Endothelial cell of umbilical vein (primary cell): ENCODE data around the gene NINJ2. TPM values are rescaled to one million over a fixed set of nuclear protein-coding genes. Genes with fewer than 3 reads are reported as not detected.

Experiments used
- BruUV-seq: library from RNA; stranded (reverse); fragments of 400-500 nt; replicated peaks from 2 replicates; lab custom pipeline; 2021; lab: Mats Ljungman, UMichigan
- CTCF ChIA-PET: fragments of 300-600, 350-600 bp; sonication (Branson Sonifier 250); formaldehyde crosslinking; loops from one replicate; lab custom pipeline; 2021; ENCODE audit warnings: antibody characterized with exemption, inconsistent platforms; lab: Charles Lee
- POLR2A ChIA-PET: fragments of 300-600, 350-600 bp; sonication (Branson Sonifier 250); formaldehyde crosslinking; loops from one replicate; lab custom pipeline; 2021; ENCODE audit warnings: antibody characterized with exemption, inconsistent platforms; lab: Charles Lee
- DNase-seq: peaks from one replicate; pipeline ENCODE4 v3.0.0-alpha.2; 2011; ENCODE audit warnings: low read depth, low spot score
- FAIRE-seq: peaks from 2 replicates; lab custom pipeline; 2011; peaks lifted over from hg19 to GRCh38; lab: Jason Lieb, UNC
- H2AFZ ChIP-seq: 2 replicates; pipeline ENCODE4 v1.6.0; 2012; ENCODE audit warnings: low read depth, low read length, control low read depth, inconsistent platforms
- H3K27ac ChIP-seq: 2 replicates; pipeline ENCODE4 v1.5.1; 2011; ENCODE audit warnings: low read depth, mild to moderate bottlenecking, control low read depth, low read length, moderate library complexity; ENCODE audit not compliant: insufficient read depth
- H3K27me3 ChIP-seq, 2 experiments: 2 replicates each; pipeline versions ENCODE4 v1.6.0 to v1.6.1; 2011; ENCODE audit warnings: low read length in 2 of 2, mixed read lengths in 1 of 2; ENCODE audit not compliant: control insufficient read depth in 2 of 2, insufficient read depth in 2 of 2
- H3K36me3 ChIP-seq, 2 experiments: 2 replicates in 1 of 2; 3 replicates in 1 of 2; pipeline ENCODE4 v1.5.1; 2011; ENCODE audit warnings: low read length in 2 of 2, mild to moderate bottlenecking in 1 of 2, moderate library complexity in 1 of 2; ENCODE audit not compliant: control insufficient read depth in 2 of 2, insufficient read depth in 2 of 2; ENCODE audit errors: extremely low read depth in 1 of 2
- H3K4me1 ChIP-seq: 3 replicates; pipeline ENCODE4 v1.5.1; 2011; ENCODE audit warnings: mild to moderate bottlenecking, low read length; ENCODE audit not compliant: control insufficient read depth, insufficient read depth; ENCODE audit errors: extremely low read depth
- H3K4me2 ChIP-seq: 2 replicates; pipeline ENCODE4 v1.6.1; 2011; ENCODE audit warnings: low read length, control low read depth, mixed read lengths; ENCODE audit not compliant: insufficient read depth
- H3K4me3 ChIP-seq, 3 experiments: fragments of 200-600 bp in 1 of 3; sonication (generic), shearing (Covaris generic) in 1 of 3; replicated peaks in 1 of 3; 2 replicates each; pipeline ENCODE4 v1.5.1; 2011 to 2016; ENCODE audit warnings: control low read depth in 3 of 3, low read length in 3 of 3, mild to moderate bottlenecking in 2 of 3, inconsistent platforms in 1 of 3, low read depth in 1 of 3, moderate library complexity in 1 of 3; ENCODE audit not compliant: insufficient read depth in 1 of 3
- H3K79me2 ChIP-seq: 2 replicates; pipeline ENCODE4 v1.6.0; 2012; ENCODE audit warnings: low read length, inconsistent platforms; ENCODE audit not compliant: control insufficient read depth, insufficient read depth
- H3K9ac ChIP-seq: replicated peaks from 2 replicates; pipeline ENCODE3; 2011; ENCODE audit warnings: low read length, control low read depth; ENCODE audit not compliant: insufficient read depth; ENCODE audit errors: extremely low read depth
- H3K9me1 ChIP-seq: replicated peaks from 3 replicates; pipeline ENCODE4 v1.6.0; 2011; ENCODE audit warnings: mild to moderate bottlenecking, low read length; ENCODE audit not compliant: control insufficient read depth, insufficient read depth; ENCODE audit errors: extremely low read depth
- H3K9me3 ChIP-seq: replicated peaks from 2 replicates; pipeline ENCODE4 v1.5.1; 2012; ENCODE audit warnings: low read length, inconsistent platforms; ENCODE audit not compliant: control insufficient read depth, insufficient read depth
- H4K20me1 ChIP-seq: replicated peaks from 2 replicates; pipeline ENCODE3; 2011; ENCODE audit warnings: mild to moderate bottlenecking, low read length; ENCODE audit not compliant: control insufficient read depth, insufficient read depth; ENCODE audit errors: extremely low read depth
- CTCF ChIP-seq, 2 donors: IDR thresholded peaks; 1 replicate in 1 of 2; 2 replicates in 1 of 2; pipeline ENCODE4 v1.5.1; 2011; ENCODE audit warnings: low read length in 2 of 2, mild to moderate bottlenecking in 2 of 2, moderate library complexity in 2 of 2, control low read depth in 1 of 2, inconsistent platforms in 1 of 2, low read depth in 1 of 2; ENCODE audit not compliant: insufficient read depth in 1 of 2; ENCODE audit errors: extremely low read depth in 1 of 2
- EZH2 ChIP-seq: IDR thresholded peaks from 2 replicates; pipeline ENCODE4 v1.6.1; 2012; ENCODE audit warnings: borderline replicate concordance, low read depth, mild to moderate bottlenecking, moderate library complexity, low read length, inconsistent platforms; ENCODE audit not compliant: severe bottlenecking
- FOS ChIP-seq: IDR thresholded peaks from 2 replicates; pipeline ENCODE4 v1.6.1; 2011; ENCODE audit warnings: mild to moderate bottlenecking, low read length, moderate library complexity, borderline replicate concordance; ENCODE audit not compliant: insufficient read depth
- GATA2 ChIP-seq: IDR thresholded peaks from 2 replicates; pipeline ENCODE4 v1.7.0; 2011; ENCODE audit warnings: low read depth, mild to moderate bottlenecking, moderate library complexity, mixed read lengths, low read length; ENCODE audit not compliant: insufficient read length, insufficient read depth
- JUN ChIP-seq: IDR thresholded peaks from 2 replicates; pipeline ENCODE4 v1.6.1; 2011; ENCODE audit warnings: borderline replicate concordance, low read depth; ENCODE audit not compliant: insufficient read length, insufficient read depth
- MAX ChIP-seq: IDR thresholded peaks from 2 replicates; pipeline ENCODE4 v1.6.1; 2011; ENCODE audit not compliant: insufficient read depth, insufficient read length
- MYC ChIP-seq: IDR thresholded peaks from one replicate; pipeline ENCODE4 v1.6.1; 2011; ENCODE audit warnings: mild to moderate bottlenecking, low read depth, low read length
- POLR2A ChIP-seq: IDR thresholded peaks from 2 replicates; pipeline ENCODE4 v1.6.1; 2012; ENCODE audit warnings: low read depth, mild to moderate bottlenecking, control low read depth, low read length
- POLR2AphosphoS5 ChIP-seq: IDR thresholded peaks from 2 replicates; pipeline ENCODE4 v1.6.1; 2012; ENCODE audit warnings: low read depth, mild to moderate bottlenecking, control low read depth, low read length, moderate library complexity; ENCODE audit not compliant: insufficient read depth
- dilution Hi-C: fragments of 300-500 bp; cut with MboI; formaldehyde crosslinking; loops from one replicate; pipeline ENCODE4 v1.15.0; 2019; ENCODE audit warnings: low sequenced_read_pairs; ENCODE audit not compliant: extremely low pct_ligation_motif_present
- intact Hi-C: fragments of 100-400 bp; cut with micrococcal nuclease; formaldehyde crosslinking; loops from one replicate; pipeline ENCODE4 v1.10.0; 2022
- polyA plus RNA-seq, 4 experiments: library from polyadenylated mRNA; depleted of rRNA in 3 of 4; stranded (reverse) in 3 of 4; unstranded in 1 of 4; fragments of >200 nt; gene quantifications; 2 replicates each; pipeline versions ENCODE4 v1.2.1 to v1.2.3, GENCODE V29; 2011 to 2012; ENCODE audit warnings: missing spikeins in 1 of 4
- total RNA-seq: library from RNA; stranded (reverse); gene quantifications from 2 replicates; pipeline ENCODE4 v1.2.3, GENCODE V29; 2021

The NINJ2 gene
- total and polyA plus RNA-seq, 2 donors (not counting 3 experiments of a cell fraction or from before 2014, with no cell fraction given) = 0.75 to 4.4 TPM

- peaks cover 29% of the 10 kb centered on the region for H3K4me1 ChIP-seq
- H3K27me3 ChIP-seq = no peaks in the 10 kb centered on the region
- ChIA-PET POLR2A (no interaction called here), CTCF (interaction anchor here (1.1 to 8.1 kb wide), 16 partner anchors 14 to 1008 kb away, joined by 3 to 182 read pairs (median 10); partner anchors contain the start of genes RAD52 and WNK1)
- H3K4me2 ChIP-seq = no peak overlapping the region
- BruUV-seq = no TSS peak
- no peaks in the 10 kb centered on the region for H3K9me1 ChIP-seq
- H3K9ac ChIP-seq = no peak overlapping the region
- intact Hi-C loops = no loop called here
- dilution Hi-C loops = no loop called here
- DNase-seq (no peak), FAIRE-seq (no peak)
- no peaks in the 10 kb centered on the region for H3K79me2 ChIP-seq
- TF ChIP-seq JUN (no peak), MAX (no peak), POLR2A (no peak), MYC (no peak), FOS (no peak), CTCF (IDR thresholded peaks at IDR 0.05; ENCODE audit: extremely low read depth in 1 of 2, insufficient read depth in 1 of 2, low read depth in 1 of 2, low read length in 2 of 2) (no peak), POLR2AphosphoS5 (no peak), EZH2 (no peak), GATA2 (no peak)
- no peaks in the 10 kb centered on the region for H3K9me3 ChIP-seq
- H3K4me3 ChIP-seq = no peak overlapping the region
- H4K20me1 ChIP-seq = no peaks in the 10 kb centered on the region
- peak overlapping the region; percentile 89 for H2AFZ ChIP-seq
- no peak overlapping the region for H3K27ac ChIP-seq
- H3K36me3 ChIP-seq = no peaks in the 10 kb centered on the region
These were observed 88.1 kb downstream of the NINJ2 start for GRCh38 chr12:575129-575502.
